RWPE2 (cell line): ENCODE results near the gene OR4D1.

Experiments
- ATAC-seq: fragments of 200-7000 bp; cut with Tn5 transposase; 3 replicates; pipeline ENCODE4 v1.9.1; 2021; ENCODE audit warnings: low read depth
- DNase-seq: peaks from one replicate; pipeline ENCODE4 v3.0.0-alpha.2; 2020; ENCODE audit warnings: low spot score
- H3K27ac ChIP-seq: fragments of 450-650 bp; 2 replicates; pipeline ENCODE4 v1.5.1; 2017; ENCODE audit warnings: mild to moderate bottlenecking; ENCODE audit not compliant: poor library complexity, severe bottlenecking
- H3K27me3 ChIP-seq: fragments of 250-450 bp; sonication (Bioruptor Pico); 2 replicates; pipeline ENCODE4 v1.5.1; 2021; ENCODE audit warnings: mild to moderate bottlenecking, moderate library complexity; ENCODE audit not compliant: insufficient read depth, poor library complexity, severe bottlenecking
- H3K36me3 ChIP-seq: fragments of 250-450 bp; sonication (Bioruptor Pico); 2 replicates; pipeline ENCODE4 v1.5.1; 2020; ENCODE audit warnings: low read depth, mild to moderate bottlenecking, moderate library complexity
- H3K4me1 ChIP-seq: fragments of 250-450 bp; sonication (Bioruptor Pico); 2 replicates; pipeline ENCODE4 v1.5.1; 2021; ENCODE audit warnings: mild to moderate bottlenecking, moderate library complexity; ENCODE audit not compliant: insufficient read depth, poor library complexity, severe bottlenecking
- H3K4me3 ChIP-seq: fragments of 250-450 bp; sonication (Bioruptor Pico); 2 replicates; pipeline ENCODE4 v1.5.1; 2021; ENCODE audit warnings: mild to moderate bottlenecking, moderate library complexity; ENCODE audit not compliant: severe bottlenecking
- H3K9me3 ChIP-seq: fragments of 250-450 bp; sonication (Bioruptor Pico); 2 replicates; pipeline ENCODE4 v1.5.1; 2021; ENCODE audit warnings: mild to moderate bottlenecking, moderate library complexity; ENCODE audit not compliant: severe bottlenecking
- CTCF ChIP-seq: fragments of 450-650 bp; IDR thresholded peaks from one replicate; pipeline ENCODE4 v1.5.1; 2017; ENCODE audit warnings: mild to moderate bottlenecking, moderate library complexity; ENCODE audit not compliant: poor library complexity, severe bottlenecking

Gene OR4D1

DNA sequence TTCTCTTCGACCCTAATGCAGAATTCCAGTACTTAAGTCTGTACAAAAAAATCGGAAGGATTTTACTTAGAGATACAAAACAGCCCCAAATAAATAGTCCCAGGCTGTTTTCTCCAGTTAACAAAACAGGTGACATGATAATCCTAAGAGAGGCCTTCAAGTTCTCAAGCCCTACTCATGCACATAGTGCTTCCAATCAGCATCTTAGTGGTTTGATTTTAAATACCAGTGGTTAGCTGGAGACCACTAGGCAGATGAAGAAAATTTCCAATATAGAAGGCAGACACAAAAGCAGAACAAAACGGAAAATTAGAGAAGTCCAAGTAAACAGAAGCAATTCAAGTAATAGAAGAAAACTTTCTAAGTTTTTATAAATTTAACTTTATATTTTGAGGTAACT lies 13.4 kb downstream of the OR4D1 start:
- DNase-seq (no peak), ATAC-seq (no peak)
- Histone ChIP-seq H3K4me3 (no peak overlapping the region), H3K4me1 (no peaks in the 10 kb centered on the region), H3K27me3 (peaks cover 70% of the 10 kb centered on the region), H3K27ac (no peak overlapping the region), H3K36me3 (no peaks in the 10 kb centered on the region), H3K9me3 (no peaks in the 10 kb centered on the region)
- TF ChIP-seq CTCF: no peak

DNA sequence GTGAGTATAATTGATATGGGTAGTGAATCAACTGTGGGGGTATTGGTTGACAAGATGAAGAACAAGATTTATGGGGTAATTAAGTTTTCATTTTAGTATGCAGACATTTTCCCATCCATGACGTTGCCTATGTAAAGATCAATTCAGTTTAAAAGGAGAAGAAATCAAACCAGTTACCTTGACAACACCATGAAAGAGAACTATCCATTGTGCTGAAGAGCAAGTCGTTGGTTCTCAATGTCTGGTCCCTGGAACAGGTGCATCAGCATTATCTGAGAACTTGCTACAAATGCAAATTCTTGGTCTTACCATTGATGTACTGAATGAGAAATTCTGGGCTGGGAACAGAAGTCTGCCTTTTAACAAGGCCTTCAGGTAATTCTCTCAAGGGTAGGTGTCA lies 17.8 kb downstream of the OR4D1 start:
- no peaks in the 10 kb centered on the region for H3K4me1 ChIP-seq
- no peaks in the 10 kb centered on the region for H3K36me3 ChIP-seq
- ATAC-seq (no peak), DNase-seq (no peak)
- H3K27ac ChIP-seq: no peak overlapping the region
- H3K4me3 ChIP-seq: no peak overlapping the region
- no peak for TF ChIP-seq CTCF
- peaks cover 42% of the 10 kb centered on the region for H3K27me3 ChIP-seq
- no peaks in the 10 kb centered on the region for H3K9me3 ChIP-seq

DNA sequence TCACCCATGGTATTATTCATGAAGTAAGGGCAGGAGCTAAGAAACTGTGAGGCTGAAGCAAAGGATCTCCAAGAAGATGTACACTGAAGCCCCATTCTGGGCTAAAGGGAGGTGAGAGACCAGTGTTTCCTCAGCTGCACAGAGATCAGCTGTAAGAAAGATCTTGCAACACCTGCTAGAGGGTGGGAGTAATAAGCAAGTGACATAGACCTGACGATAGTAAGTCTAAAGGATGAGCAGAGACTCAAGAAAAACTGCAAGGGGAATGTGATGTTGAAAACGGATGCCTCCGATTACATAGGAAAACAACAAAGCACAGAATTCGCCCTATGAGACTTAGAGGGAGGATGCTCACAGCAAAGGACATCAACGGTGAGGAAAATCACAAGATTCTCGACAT lies 18.5 kb downstream of the OR4D1 start, which contains the start of gene OR4D2:
TSS of gene OR4D2 (plus strand) at position 301 of the 400 bp plus-strand sequence. CDS start 2,674 bp downstream, outside the sequence.
- H3K4me1 ChIP-seq: no peaks in the 10 kb centered on the region
- no peak for DNase-seq
- H3K27me3 ChIP-seq: peaks cover 42% of the 10 kb centered on the region
- H3K27ac ChIP-seq: no peak within 1 kb of the TSS
- ATAC-seq: no peak
- H3K36me3 ChIP-seq: no peaks in the 10 kb centered on the region
- no peaks in the 10 kb centered on the region for H3K9me3 ChIP-seq
- TF ChIP-seq CTCF: no peak
- H3K4me3 ChIP-seq: no peak within 1 kb of the TSS

GRCh38 chr17:58170622-58171021 lies 22.4 kb downstream of the OR4D1 start:
- TF ChIP-seq CTCF: no peak
- DNase-seq (no peak), ATAC-seq (no peak)
- Histone ChIP-seq H3K9me3 (no peaks in the 10 kb centered on the region), H3K4me1 (no peaks in the 10 kb centered on the region), H3K27me3 (peaks cover 21% of the 10 kb centered on the region), H3K27ac (no peak overlapping the region), H3K4me3 (no peak overlapping the region), H3K36me3 (no peaks in the 10 kb centered on the region)

DNA sequence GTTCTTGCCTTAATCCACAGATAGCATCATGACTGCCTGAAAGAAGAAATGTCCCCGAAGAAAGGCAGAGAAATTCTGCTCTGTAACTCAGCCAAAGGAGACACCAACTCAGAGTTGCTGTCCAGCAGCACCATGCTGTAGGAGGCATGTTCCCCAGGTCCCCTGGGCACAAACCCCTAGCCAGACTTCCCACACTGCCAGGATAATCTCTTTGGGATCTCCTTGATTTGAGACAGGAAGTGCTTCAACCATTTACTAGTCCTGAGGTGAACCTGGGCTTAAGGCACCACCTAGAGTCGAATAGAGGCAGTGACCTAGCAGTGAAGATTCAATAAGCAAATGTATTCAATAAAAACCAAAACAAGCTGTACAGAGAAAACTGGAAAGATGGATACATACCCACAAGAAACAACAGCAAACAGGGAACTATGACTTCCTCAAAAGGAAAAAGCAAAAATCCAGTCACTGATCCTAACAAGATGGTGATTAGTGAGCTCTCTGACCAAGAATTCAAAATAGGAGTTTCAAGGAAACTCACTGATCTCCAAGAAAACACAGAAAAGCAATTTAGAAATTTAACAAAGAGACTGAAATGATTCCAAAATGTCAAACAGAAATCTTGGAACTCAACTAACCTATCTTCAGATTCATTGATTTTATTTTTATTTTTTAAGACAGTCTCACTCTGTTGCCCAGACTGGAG lies 24.3 kb downstream of the OR4D1 start:
- H3K9me3 ChIP-seq: no peaks in the 10 kb centered on the region
- TF ChIP-seq CTCF: peak; percentile 66
- H3K4me3 ChIP-seq: no peak overlapping the region
- H3K27me3 ChIP-seq: peaks cover 21% of the 10 kb centered on the region
- no peak overlapping the region for H3K27ac ChIP-seq
- H3K4me1 ChIP-seq: no peaks in the 10 kb centered on the region
- peak; percentile 76 for ATAC-seq
- DNase-seq: no peak
- H3K36me3 ChIP-seq: no peaks in the 10 kb centered on the region
